Measurements from ENCODE around the gene AIG1. TPM values are rescaled to one million over a fixed set of nuclear protein-coding genes. Genes with fewer than 3 reads are reported as not detected.

The AIG1 gene
- total and polyA plus RNA-seq, 2 of the 13 experiments (the other 11 are each of a cell fraction or from before 2014, with no cell fraction given), result 115 to 197 TPM

DNA sequence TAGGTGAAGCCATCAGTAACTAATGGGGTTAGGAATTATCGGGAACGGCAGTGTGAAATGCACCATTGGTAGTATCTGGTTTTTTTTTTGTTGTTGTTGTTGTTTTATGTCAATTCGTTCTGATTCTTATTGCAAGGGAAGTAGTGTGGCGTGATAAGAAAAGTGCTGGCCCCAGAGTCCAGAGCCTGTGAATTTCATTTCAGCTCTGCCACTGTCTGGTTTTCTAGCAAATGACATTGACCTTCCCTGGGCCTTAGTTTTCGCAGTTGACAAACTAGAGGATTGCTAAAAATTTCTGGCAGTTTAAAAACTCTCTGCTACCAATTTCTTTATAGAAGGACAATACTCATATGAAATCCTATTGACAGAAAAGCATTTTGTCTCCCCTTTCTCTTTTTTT is 161.6 kb downstream of the AIG1 start:
- WGBS (ENCODE audit: low lambda C conversion rate), result 95% methylated on average over 5 of the region's 5 CpGs
- H3K9me3 ChIP-seq (ENCODE audit: low read length), result no peaks in the 10 kb centered on the region
- TF ChIP-seq, protein P1, sequence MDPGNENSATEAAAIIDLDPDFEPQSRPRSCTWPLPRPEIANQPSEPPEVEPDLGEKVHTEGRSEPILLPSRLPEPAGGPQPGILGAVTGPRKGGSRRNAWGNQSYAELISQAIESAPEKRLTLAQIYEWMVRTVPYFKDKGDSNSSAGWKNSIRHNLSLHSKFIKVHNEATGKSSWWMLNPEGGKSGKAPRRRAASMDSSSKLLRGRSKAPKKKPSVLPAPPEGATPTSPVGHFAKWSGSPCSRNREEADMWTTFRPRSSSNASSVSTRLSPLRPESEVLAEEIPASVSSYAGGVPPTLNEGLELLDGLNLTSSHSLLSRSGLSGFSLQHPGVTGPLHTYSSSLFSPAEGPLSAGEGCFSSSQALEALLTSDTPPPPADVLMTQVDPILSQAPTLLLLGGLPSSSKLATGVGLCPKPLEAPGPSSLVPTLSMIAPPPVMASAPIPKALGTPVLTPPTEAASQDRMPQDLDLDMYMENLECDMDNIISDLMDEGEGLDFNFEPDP (CRISPR knock-in tag; conservative IDR thresholded peaks at IDR 0.05), result no peak
- TF ChIP-seq, protein P2, sequence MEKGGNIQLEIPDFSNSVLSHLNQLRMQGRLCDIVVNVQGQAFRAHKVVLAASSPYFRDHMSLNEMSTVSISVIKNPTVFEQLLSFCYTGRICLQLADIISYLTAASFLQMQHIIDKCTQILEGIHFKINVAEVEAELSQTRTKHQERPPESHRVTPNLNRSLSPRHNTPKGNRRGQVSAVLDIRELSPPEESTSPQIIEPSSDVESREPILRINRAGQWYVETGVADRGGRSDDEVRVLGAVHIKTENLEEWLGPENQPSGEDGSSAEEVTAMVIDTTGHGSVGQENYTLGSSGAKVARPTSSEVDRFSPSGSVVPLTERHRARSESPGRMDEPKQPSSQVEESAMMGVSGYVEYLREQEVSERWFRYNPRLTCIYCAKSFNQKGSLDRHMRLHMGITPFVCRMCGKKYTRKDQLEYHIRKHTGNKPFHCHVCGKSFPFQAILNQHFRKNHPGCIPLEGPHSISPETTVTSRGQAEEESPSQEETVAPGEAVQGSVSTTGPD (CRISPR knock-in tag; IDR thresholded peaks at IDR 0.05), result no peak
- TF ChIP-seq, protein P3, sequence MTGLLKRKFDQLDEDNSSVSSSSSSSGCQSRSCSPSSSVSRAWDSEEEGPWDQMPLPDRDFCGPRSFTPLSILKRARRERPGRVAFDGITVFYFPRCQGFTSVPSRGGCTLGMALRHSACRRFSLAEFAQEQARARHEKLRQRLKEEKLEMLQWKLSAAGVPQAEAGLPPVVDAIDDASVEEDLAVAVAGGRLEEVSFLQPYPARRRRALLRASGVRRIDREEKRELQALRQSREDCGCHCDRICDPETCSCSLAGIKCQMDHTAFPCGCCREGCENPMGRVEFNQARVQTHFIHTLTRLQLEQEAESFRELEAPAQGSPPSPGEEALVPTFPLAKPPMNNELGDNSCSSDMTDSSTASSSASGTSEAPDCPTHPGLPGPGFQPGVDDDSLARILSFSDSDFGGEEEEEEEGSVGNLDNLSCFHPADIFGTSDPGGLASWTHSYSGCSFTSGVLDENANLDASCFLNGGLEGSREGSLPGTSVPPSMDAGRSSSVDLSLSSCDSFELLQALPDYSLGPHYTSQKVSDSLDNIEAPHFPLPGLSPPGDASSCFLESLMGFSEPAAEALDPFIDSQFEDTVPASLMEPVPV (CRISPR knock-in tag; IDR thresholded peaks at IDR 0.05), result no peak
- TF ChIP-seq CCDC6 (CRISPR knock-in tag; IDR thresholded peaks at IDR 0.05) (no peak), AHR (CRISPR knock-in tag; IDR thresholded peaks at IDR 0.05) (no peak), PPARG (CRISPR knock-in tag; conservative IDR thresholded peaks at IDR 0.05) (no peak), KLF13 (CRISPR knock-in tag; IDR thresholded peaks at IDR 0.05) (no peak), GFI1 (CRISPR knock-in tag; IDR thresholded peaks at IDR 0.05; ENCODE audit: borderline replicate concordance) (no peak), ZNF546 (CRISPR knock-in tag; conservative IDR thresholded peaks at IDR 0.05) (no peak), WIZ (CRISPR knock-in tag; IDR thresholded peaks at IDR 0.05) (no peak), SNAPC2 (CRISPR knock-in tag; IDR thresholded peaks at IDR 0.05) (no peak), HHEX (CRISPR knock-in tag; IDR thresholded peaks at IDR 0.05) (no peak), ZNF891 (CRISPR knock-in tag; IDR thresholded peaks at IDR 0.05) (no peak), GABPB1 (CRISPR knock-in tag; IDR thresholded peaks at IDR 0.05) (no peak)
- TF ChIP-seq, protein P4, sequence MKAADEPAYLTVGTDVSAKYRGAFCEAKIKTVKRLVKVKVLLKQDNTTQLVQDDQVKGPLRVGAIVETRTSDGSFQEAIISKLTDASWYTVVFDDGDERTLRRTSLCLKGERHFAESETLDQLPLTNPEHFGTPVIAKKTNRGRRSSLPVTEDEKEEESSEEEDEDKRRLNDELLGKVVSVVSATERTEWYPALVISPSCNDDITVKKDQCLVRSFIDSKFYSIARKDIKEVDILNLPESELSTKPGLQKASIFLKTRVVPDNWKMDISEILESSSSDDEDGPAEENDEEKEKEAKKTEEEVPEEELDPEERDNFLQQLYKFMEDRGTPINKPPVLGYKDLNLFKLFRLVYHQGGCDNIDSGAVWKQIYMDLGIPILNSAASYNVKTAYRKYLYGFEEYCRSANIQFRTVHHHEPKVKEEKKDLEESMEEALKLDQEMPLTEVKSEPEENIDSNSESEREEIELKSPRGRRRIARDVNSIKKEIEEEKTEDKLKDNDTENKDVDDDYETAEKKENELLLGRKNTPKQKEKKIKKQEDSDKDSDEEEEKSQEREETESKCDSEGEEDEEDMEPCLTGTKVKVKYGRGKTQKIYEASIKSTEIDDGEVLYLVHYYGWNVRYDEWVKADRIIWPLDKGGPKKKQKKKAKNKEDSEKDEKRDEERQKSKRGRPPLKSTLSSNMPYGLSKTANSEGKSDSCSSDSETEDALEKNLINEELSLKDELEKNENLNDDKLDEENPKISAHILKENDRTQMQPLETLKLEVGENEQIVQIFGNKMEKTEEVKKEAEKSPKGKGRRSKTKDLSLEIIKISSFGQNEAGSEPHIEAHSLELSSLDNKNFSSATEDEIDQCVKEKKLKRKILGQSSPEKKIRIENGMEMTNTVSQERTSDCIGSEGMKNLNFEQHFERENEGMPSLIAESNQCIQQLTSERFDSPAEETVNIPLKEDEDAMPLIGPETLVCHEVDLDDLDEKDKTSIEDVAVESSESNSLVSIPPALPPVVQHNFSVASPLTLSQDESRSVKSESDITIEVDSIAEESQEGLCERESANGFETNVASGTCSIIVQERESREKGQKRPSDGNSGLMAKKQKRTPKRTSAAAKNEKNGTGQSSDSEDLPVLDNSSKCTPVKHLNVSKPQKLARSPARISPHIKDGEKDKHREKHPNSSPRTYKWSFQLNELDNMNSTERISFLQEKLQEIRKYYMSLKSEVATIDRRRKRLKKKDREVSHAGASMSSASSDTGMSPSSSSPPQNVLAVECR (CRISPR knock-in tag; IDR thresholded peaks at IDR 0.05; ENCODE audit: borderline replicate concordance), result no peak
- TF ChIP-seq, protein P5, sequence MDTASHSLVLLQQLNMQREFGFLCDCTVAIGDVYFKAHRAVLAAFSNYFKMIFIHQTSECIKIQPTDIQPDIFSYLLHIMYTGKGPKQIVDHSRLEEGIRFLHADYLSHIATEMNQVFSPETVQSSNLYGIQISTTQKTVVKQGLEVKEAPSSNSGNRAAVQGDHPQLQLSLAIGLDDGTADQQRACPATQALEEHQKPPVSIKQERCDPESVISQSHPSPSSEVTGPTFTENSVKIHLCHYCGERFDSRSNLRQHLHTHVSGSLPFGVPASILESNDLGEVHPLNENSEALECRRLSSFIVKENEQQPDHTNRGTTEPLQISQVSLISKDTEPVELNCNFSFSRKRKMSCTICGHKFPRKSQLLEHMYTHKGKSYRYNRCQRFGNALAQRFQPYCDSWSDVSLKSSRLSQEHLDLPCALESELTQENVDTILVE (CRISPR knock-in tag; IDR thresholded peaks at IDR 0.05), result no peak
- H3K27me3 ChIP-seq (ENCODE audit: control insufficient read depth in 1 of 2, insufficient read depth in 2 of 2, low read length in 2 of 2), result no peaks in the 10 kb centered on the region
- ATAC-seq (no peak), DNase-seq (ENCODE audit: low spot score) (no peak), FAIRE-seq (no peak)
- H3K9ac ChIP-seq (ENCODE audit: insufficient read depth, low read depth, low read length), result no peak overlapping the region
- 0 out of 5 replicates have a peak, but pooled peaks cover 0 to 5% of the 10 kb centered on the region in 2 experiments for H3K36me3 ChIP-seq (replicated peaks in 1 of 2; ENCODE audit: control insufficient read depth in 1 of 2, insufficient read depth in 2 of 2, low read length in 2 of 2)
- no peaks in the 10 kb centered on the region for H3K79me2 ChIP-seq (ENCODE audit: insufficient read depth, low read length)
- in situ Hi-C loops (cut with HindIII; ENCODE audit: extremely low pct_ligation_motif_present, low pct_unique_long_range_greater_than_20kb) (no loop called here), intact Hi-C loops (cut with micrococcal nuclease; ENCODE audit: unreplicated experiment) (loop anchor here (5.0 kb wide), 2 partner anchors 160 to 190 kb away; partner anchors contain the start of gene AIG1)
- no peak overlapping the region for H3K4me2 ChIP-seq (ENCODE audit: low read depth, low read length)
- no peak overlapping the region for H3K27ac ChIP-seq (ENCODE audit: extremely low read length, insufficient read depth, low read length)
- H4K20me1 ChIP-seq (ENCODE audit: insufficient read depth, low read length), result no peaks in the 10 kb centered on the region
- CTCF ChIA-PET (ENCODE audit: low intra/inter-chr PET ratio, low total read pairs), result no interaction called here
- no peak overlapping the region for H2AFZ ChIP-seq (ENCODE audit: low read length)
- no peak overlapping the region for H3K4me3 ChIP-seq (replicated peaks in 1 of 3; ENCODE audit: insufficient read depth in 1 of 3, low read depth in 2 of 3, low read length in 3 of 3)
- peaks cover 17% of the 10 kb centered on the region for H3K4me1 ChIP-seq (ENCODE audit: insufficient read depth, low read length)
- POLR2A ChIA-PET, result interaction anchor here (2.2 kb wide), 1 partner anchor 162 kb away, joined by 6 read pairs; no protein-coding TSS in a partner anchor
- no TSS peak for BruUV-seq (replicated peaks)

All from HepG2 (cell line).